ENCODE measurements around the gene DAO.

- no peak for TF ChIP-seq CTCF (conservative IDR thresholded peaks at IDR 0.05)
- TF ChIP-seq EZH2 (IDR thresholded peaks at IDR 0.05; ENCODE audit: low read depth) = no peak
Measured at GRCh38 chr12:108850854-108851573, 28.9 kb upstream of the DAO start.

Data from PC-9 (cell line).